Neuronal stem cell (in vitro differentiated cells): ENCODE results near the gene DUS2.

Experiments
- DNase-seq: peaks from one replicate; pipeline ENCODE4 v3.0.0-alpha.2; 2013; ENCODE audit warnings: low spot score
- H2AFZ ChIP-seq: one replicate; pipeline ENCODE4 v1.6.1; 2013; ENCODE audit warnings: mild to moderate bottlenecking, low read length, inconsistent platforms
- H2AK5ac ChIP-seq: 2 replicates; pipeline ENCODE4 v1.6.1; 2013; ENCODE audit warnings: low read depth, mild to moderate bottlenecking, inconsistent platforms, low read length, moderate library complexity, mixed read lengths
- H2BK120ac ChIP-seq: 2 replicates; pipeline ENCODE4 v1.6.1; 2013; ENCODE audit warnings: low read depth, mild to moderate bottlenecking, inconsistent platforms, low read length, moderate library complexity, mixed read lengths
- H2BK12ac ChIP-seq: one replicate; pipeline ENCODE4 v1.6.1; 2013; ENCODE audit warnings: low read length, inconsistent platforms
- H2BK15ac ChIP-seq: 2 replicates; pipeline ENCODE4 v1.6.1; 2013; ENCODE audit warnings: mild to moderate bottlenecking, low read length, inconsistent platforms, mixed read lengths
- H2BK5ac ChIP-seq: one replicate; pipeline ENCODE4 v1.6.1; 2013; ENCODE audit warnings: inconsistent platforms, mild to moderate bottlenecking, low read length, moderate library complexity
- H3K14ac ChIP-seq: one replicate; pipeline ENCODE4 v1.6.1; 2013; ENCODE audit warnings: low read length, inconsistent platforms
- H3K18ac ChIP-seq: 2 replicates; pipeline ENCODE4 v1.6.1; 2013; ENCODE audit warnings: low read length, inconsistent platforms
- H3K23ac ChIP-seq: 2 replicates; pipeline ENCODE4 v1.6.1; 2013; ENCODE audit warnings: low read depth, mild to moderate bottlenecking, mixed read lengths, low read length, inconsistent platforms; ENCODE audit not compliant: poor library complexity
- H3K27ac ChIP-seq: replicated peaks from 3 replicates; pipeline ENCODE4 v1.5.1; 2013; ENCODE audit warnings: low read length, inconsistent platforms
- H3K27me3 ChIP-seq, 3 experiments: 2 replicates each; pipeline ENCODE4 v1.6.1; 2013; ENCODE audit warnings: low read length in 3 of 3, mild to moderate bottlenecking in 2 of 3, inconsistent platforms in 1 of 3, low read depth in 1 of 3, mixed read lengths in 1 of 3, moderate library complexity in 1 of 3; ENCODE audit not compliant: control insufficient read depth in 3 of 3, insufficient read depth in 3 of 3
- H3K36me3 ChIP-seq, 2 donors: replicated peaks in 1 of 2; 2 replicates each; pipeline ENCODE4 v1.6.1; 2013; ENCODE audit warnings: low read length in 2 of 2; ENCODE audit not compliant: control insufficient read depth in 2 of 2, insufficient read depth in 2 of 2
- H3K4ac ChIP-seq: 2 replicates; pipeline ENCODE4 v1.6.1; 2013; ENCODE audit warnings: inconsistent platforms, mild to moderate bottlenecking, low read length, moderate library complexity
- H3K4me1 ChIP-seq, 2 donors: 1 replicate in 1 of 2; 2 replicates in 1 of 2; pipeline ENCODE4 v1.6.1; 2013; ENCODE audit warnings: low read length in 2 of 2, low read depth in 1 of 2; ENCODE audit not compliant: control insufficient read depth in 2 of 2, insufficient read depth in 1 of 2
- H3K4me2 ChIP-seq: one replicate; pipeline ENCODE4 v1.6.1; 2013; ENCODE audit warnings: mild to moderate bottlenecking, low read length, inconsistent platforms; ENCODE audit not compliant: insufficient read depth, poor library complexity, severe bottlenecking
- H3K4me3 ChIP-seq, 2 donors: 2 replicates each; pipeline ENCODE4 v1.5.1; 2013; ENCODE audit warnings: low read length in 2 of 2, mild to moderate bottlenecking in 2 of 2, inconsistent platforms in 1 of 2, moderate library complexity in 1 of 2
- H3K79me1 ChIP-seq: one replicate; pipeline ENCODE4 v1.6.1; 2013; ENCODE audit warnings: low read depth, mild to moderate bottlenecking, inconsistent platforms, low read length, moderate library complexity
- H3K9ac ChIP-seq: one replicate; pipeline ENCODE4 v1.6.1; 2013; ENCODE audit warnings: mild to moderate bottlenecking, low read depth, low read length, inconsistent platforms; ENCODE audit not compliant: poor library complexity
- H3K9me3 ChIP-seq, 2 donors: replicated peaks in 1 of 2; 2 replicates each; pipeline versions ENCODE3 to v1.6.1; 2013; ENCODE audit warnings: low read length in 2 of 2, mild to moderate bottlenecking in 2 of 2, inconsistent platforms in 1 of 2, low read depth in 1 of 2, mixed read lengths in 1 of 2, moderate library complexity in 1 of 2; ENCODE audit not compliant: control insufficient read depth in 2 of 2, insufficient read depth in 1 of 2
- H4K8ac ChIP-seq: one replicate; pipeline ENCODE4 v1.6.1; 2013; ENCODE audit warnings: low read depth, mild to moderate bottlenecking, inconsistent platforms, low read length, moderate library complexity
- H4K91ac ChIP-seq: one replicate; pipeline ENCODE4 v1.6.1; 2013; ENCODE audit warnings: low read length, low read depth, mild to moderate bottlenecking, inconsistent platforms; ENCODE audit not compliant: poor library complexity
- WGBS, 2 donors: extraction: QIAGEN DNeasy Blood & Tissue Kit; methylation state at CpG; one replicate each; pipeline ENCODE4 v1.1.7; 2013; ENCODE audit warnings: missing lambda C conversion rate in 2 of 2, mixed read lengths in 1 of 2; ENCODE audit not compliant: insufficient read length in 2 of 2, insufficient replicate concordance in 1 of 2; ENCODE audit errors: extremely low coverage in 2 of 2; 5-methylcytosine and 5-hydroxymethylcytosine counted together

The DUS2 gene

GRCh38 chr16:68068926-68069325 is 45.8 kb downstream of the DUS2 start:
- H2BK12ac ChIP-seq: no peak overlapping the region
- DNase-seq: no peak

GRCh38 chr16:68069511-68070248 is 46.6 kb downstream of the DUS2 start:
- no peak for DNase-seq
- no peak overlapping the region for H3K4me2 ChIP-seq
- no peak overlapping the region for H3K27ac ChIP-seq
- peak overlapping the region; percentile 26 for H3K23ac ChIP-seq
- peak overlapping the region; percentile 50 for H3K9ac ChIP-seq
- H2AFZ ChIP-seq: no peak overlapping the region
- no peak overlapping the region for H2BK12ac ChIP-seq
- peak overlapping the region; percentile 32 for H3K18ac ChIP-seq
- no peak overlapping the region for H2BK120ac ChIP-seq
- no peaks in the 10 kb centered on the region for H3K27me3 ChIP-seq
- H3K36me3 ChIP-seq: peaks cover 20 to 71% of the 10 kb centered on the region in 2 donors
- H3K4me3 ChIP-seq: peak overlapping the region in 1 of 2 donors; percentile 8
- H2BK5ac ChIP-seq: no peak overlapping the region
- no peak overlapping the region for H4K91ac ChIP-seq
- H3K4me1 ChIP-seq: peaks cover 0 to 19% of the 10 kb centered on the region in 2 donors
- no peak overlapping the region for H3K4ac ChIP-seq
- no peaks in the 10 kb centered on the region for H3K79me1 ChIP-seq
- no peak overlapping the region for H4K8ac ChIP-seq
- no CpG with 5 or more reads among the region's 7 CpGs for WGBS, 2 donors
- H2BK15ac ChIP-seq: no peak overlapping the region
- no peaks in the 10 kb centered on the region for H3K9me3 ChIP-seq
- H3K14ac ChIP-seq: peak overlapping the region; percentile 42
- H2AK5ac ChIP-seq: no peak overlapping the region

More at GRCh38 chr16:68068926-68069325, 45.8 kb downstream of the DUS2 start:
- no peak overlapping the region for H3K23ac ChIP-seq
- H3K4ac ChIP-seq: no peak overlapping the region
- H2BK5ac ChIP-seq: no peak overlapping the region
- H4K91ac ChIP-seq: no peak overlapping the region
- H2AK5ac ChIP-seq: no peak overlapping the region
- no peaks in the 10 kb centered on the region for H3K27me3 ChIP-seq
- peaks cover 0 to 19% of the 10 kb centered on the region in 2 donors for H3K4me1 ChIP-seq
- H3K36me3 ChIP-seq: peaks cover 14 to 66% of the 10 kb centered on the region in 2 donors
- no peaks in the 10 kb centered on the region for H3K79me1 ChIP-seq
- H2AFZ ChIP-seq: no peak overlapping the region
- H3K27ac ChIP-seq: no peak overlapping the region
- no peak overlapping the region for H3K9ac ChIP-seq
- H3K14ac ChIP-seq: no peak overlapping the region
- H4K8ac ChIP-seq: no peak overlapping the region
- no peak overlapping the region for H3K18ac ChIP-seq
- no peak overlapping the region for H2BK120ac ChIP-seq
- H3K4me2 ChIP-seq: no peak overlapping the region
- H3K9me3 ChIP-seq: no peaks in the 10 kb centered on the region
- WGBS, 2 donors: no CpG with 5 or more reads among the region's 9 CpGs
- H3K4me3 ChIP-seq: no peak overlapping the region
- H2BK15ac ChIP-seq: no peak overlapping the region

GRCh38 chr16:68070249-68070730 is 47.2 kb downstream of the DUS2 start:
- Histone ChIP-seq H3K27ac (no peak overlapping the region), H4K8ac (no peak overlapping the region), H3K36me3 (peaks cover 26 to 77% of the 10 kb centered on the region in 2 donors), H3K4me1 (peaks cover 0 to 13% of the 10 kb centered on the region in 2 donors), H2AFZ (no peak overlapping the region), H3K4ac (no peak overlapping the region), H3K9me3 (no peaks in the 10 kb centered on the region), H3K27me3 (no peaks in the 10 kb centered on the region), H2BK12ac (no peak overlapping the region), H3K18ac (no peak overlapping the region), H3K4me3 (no peak overlapping the region), H3K4me2 (no peak overlapping the region), H2BK15ac (no peak overlapping the region), H2BK5ac (no peak overlapping the region), H3K23ac (no peak overlapping the region), H2BK120ac (no peak overlapping the region), H2AK5ac (no peak overlapping the region), H3K9ac (no peak overlapping the region), H3K79me1 (no peaks in the 10 kb centered on the region), H4K91ac (no peak overlapping the region), H3K14ac (no peak overlapping the region)
- no CpG with 5 or more reads among the region's 2 CpGs for WGBS, 2 donors
- no peak for DNase-seq

GRCh38 chr16:68070806-68071517 is 47.9 kb downstream of the DUS2 start:
- no peak overlapping the region for H3K23ac ChIP-seq
- H2AFZ ChIP-seq: no peak overlapping the region
- H2AK5ac ChIP-seq: no peak overlapping the region
- H2BK5ac ChIP-seq: no peak overlapping the region
- no peak overlapping the region for H3K9ac ChIP-seq
- no peak overlapping the region for H3K4me3 ChIP-seq
- DNase-seq: no peak
- no peak overlapping the region for H3K27ac ChIP-seq
- H4K91ac ChIP-seq: no peak overlapping the region
- peaks cover 30 to 83% of the 10 kb centered on the region in 2 donors for H3K36me3 ChIP-seq
- H3K4me2 ChIP-seq: no peak overlapping the region
- no peak overlapping the region for H4K8ac ChIP-seq
- no peaks in the 10 kb centered on the region for H3K9me3 ChIP-seq
- H2BK12ac ChIP-seq: no peak overlapping the region
- H3K79me1 ChIP-seq: no peaks in the 10 kb centered on the region
- no peak overlapping the region for H3K4ac ChIP-seq
- H2BK15ac ChIP-seq: no peak overlapping the region
- no peak overlapping the region for H3K18ac ChIP-seq
- H3K27me3 ChIP-seq: no peaks in the 10 kb centered on the region
- no peak overlapping the region for H2BK120ac ChIP-seq
- H3K14ac ChIP-seq: no peak overlapping the region
- peaks cover 0 to 8% of the 10 kb centered on the region in 2 donors for H3K4me1 ChIP-seq
- WGBS, 2 donors: no CpG with 5 or more reads among the region's 14 CpGs
